ENCODE measurements around the gene PRDM11. TPM values are rescaled to one million over a fixed set of nuclear protein-coding genes. Genes with fewer than 3 reads are reported as not detected.

PRDM11 gene
- total RNA-seq, 1 experiment from 2014 or later, result 8.3 TPM

DNA sequence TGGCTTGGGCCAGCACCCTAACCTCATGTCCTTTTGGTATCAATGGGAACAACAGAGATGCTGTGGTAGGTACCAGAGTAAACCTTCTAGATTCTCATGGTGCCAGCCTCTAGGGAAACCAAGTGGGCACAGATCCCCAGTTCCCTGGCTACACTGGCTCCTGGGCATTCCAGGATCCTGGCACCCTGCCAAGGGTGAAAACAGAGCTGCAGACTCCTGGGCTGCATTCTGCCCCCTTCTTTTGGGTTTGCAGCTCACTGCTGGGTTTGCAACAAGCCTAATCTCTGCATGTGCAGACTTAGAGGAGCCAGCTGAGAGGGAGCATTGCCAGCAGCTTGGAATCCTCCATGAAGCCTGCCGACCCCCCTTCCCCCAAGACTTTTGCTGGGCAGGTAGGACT is 30.6 kb downstream of the PRDM11 start:
- no peak for ATAC-seq
- ChIA-PET CTCF (interaction anchor here (1.1 kb wide), 1 partner anchor 56 kb away, joined by 4 read pairs; no protein-coding TSS in a partner anchor), POLR2A (no interaction called here)
- H3K27ac Mint-ChIP-seq, result no peak overlapping the region
- TF ChIP-seq ZNF396 (CRISPR knock-in tag; IDR thresholded peaks at IDR 0.05; ENCODE audit: borderline replicate concordance) (no peak), JUN (CRISPR knock-in tag; IDR thresholded peaks at IDR 0.05) (no peak), CBFB (CRISPR knock-in tag; IDR thresholded peaks at IDR 0.05; ENCODE audit: low read depth) (no peak), ESRRA (CRISPR knock-in tag; IDR thresholded peaks at IDR 0.05; ENCODE audit: borderline replicate concordance) (no peak)
- TF ChIP-seq, protein P1, sequence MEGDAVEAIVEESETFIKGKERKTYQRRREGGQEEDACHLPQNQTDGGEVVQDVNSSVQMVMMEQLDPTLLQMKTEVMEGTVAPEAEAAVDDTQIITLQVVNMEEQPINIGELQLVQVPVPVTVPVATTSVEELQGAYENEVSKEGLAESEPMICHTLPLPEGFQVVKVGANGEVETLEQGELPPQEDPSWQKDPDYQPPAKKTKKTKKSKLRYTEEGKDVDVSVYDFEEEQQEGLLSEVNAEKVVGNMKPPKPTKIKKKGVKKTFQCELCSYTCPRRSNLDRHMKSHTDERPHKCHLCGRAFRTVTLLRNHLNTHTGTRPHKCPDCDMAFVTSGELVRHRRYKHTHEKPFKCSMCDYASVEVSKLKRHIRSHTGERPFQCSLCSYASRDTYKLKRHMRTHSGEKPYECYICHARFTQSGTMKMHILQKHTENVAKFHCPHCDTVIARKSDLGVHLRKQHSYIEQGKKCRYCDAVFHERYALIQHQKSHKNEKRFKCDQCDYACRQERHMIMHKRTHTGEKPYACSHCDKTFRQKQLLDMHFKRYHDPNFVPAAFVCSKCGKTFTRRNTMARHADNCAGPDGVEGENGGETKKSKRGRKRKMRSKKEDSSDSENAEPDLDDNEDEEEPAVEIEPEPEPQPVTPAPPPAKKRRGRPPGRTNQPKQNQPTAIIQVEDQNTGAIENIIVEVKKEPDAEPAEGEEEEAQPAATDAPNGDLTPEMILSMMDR (IDR thresholded peaks at IDR 0.05), result no peak
- peaks cover 9% of the 10 kb centered on the region; the same call in 1 of the 2 replicates for H3K27me3 Mint-ChIP-seq (ENCODE audit: low read depth)
- no peak overlapping the region for H3K4me3 Mint-ChIP-seq
- DNase-seq (ENCODE audit: low spot score), result no peak
- peaks cover 10% of the 10 kb centered on the region for H3K4me1 Mint-ChIP-seq
- H3K9me3 Mint-ChIP-seq, result no peaks in the 10 kb centered on the region
- H3K36me3 Mint-ChIP-seq, result no peaks in the 10 kb centered on the region

- Mint-ChIP-seq H3K27me3 (ENCODE audit: low read depth) (peaks cover 9% of the 10 kb centered on the region; the same call in 1 of the 2 replicates), H3K4me3 (no peak overlapping the region), H3K27ac (no peak overlapping the region), H3K9me3 (no peaks in the 10 kb centered on the region), H3K36me3 (no peaks in the 10 kb centered on the region), H3K4me1 (peaks cover 10% of the 10 kb centered on the region)
- POLR2A ChIA-PET, result no interaction called here
- TF ChIP-seq ZNF138 (CRISPR knock-in tag; conservative IDR thresholded peaks at IDR 0.05) (no peak), FOXJ3 (CRISPR knock-in tag; IDR thresholded peaks at IDR 0.05; ENCODE audit: borderline replicate concordance) (no peak), TEAD4 (CRISPR knock-in tag; IDR thresholded peaks at IDR 0.05) (no peak), MLX (CRISPR knock-in tag; IDR thresholded peaks at IDR 0.05) (no peak), ZNF121 (CRISPR knock-in tag; IDR thresholded peaks at IDR 0.05) (no peak), SP1 (CRISPR knock-in tag; conservative IDR thresholded peaks at IDR 0.05) (no peak), SOX15 (CRISPR knock-in tag; IDR thresholded peaks at IDR 0.05) (no peak), GABPB1 (CRISPR knock-in tag; IDR thresholded peaks at IDR 0.05) (no peak), PRDM15 (CRISPR knock-in tag; IDR thresholded peaks at IDR 0.05) (no peak), E2F4 (CRISPR knock-in tag; IDR thresholded peaks at IDR 0.05; ENCODE audit: borderline replicate concordance, low read depth) (no peak)
- TF ChIP-seq, protein P1 (IDR thresholded peaks at IDR 0.05), result no peak
- TF ChIP-seq, protein P2, sequence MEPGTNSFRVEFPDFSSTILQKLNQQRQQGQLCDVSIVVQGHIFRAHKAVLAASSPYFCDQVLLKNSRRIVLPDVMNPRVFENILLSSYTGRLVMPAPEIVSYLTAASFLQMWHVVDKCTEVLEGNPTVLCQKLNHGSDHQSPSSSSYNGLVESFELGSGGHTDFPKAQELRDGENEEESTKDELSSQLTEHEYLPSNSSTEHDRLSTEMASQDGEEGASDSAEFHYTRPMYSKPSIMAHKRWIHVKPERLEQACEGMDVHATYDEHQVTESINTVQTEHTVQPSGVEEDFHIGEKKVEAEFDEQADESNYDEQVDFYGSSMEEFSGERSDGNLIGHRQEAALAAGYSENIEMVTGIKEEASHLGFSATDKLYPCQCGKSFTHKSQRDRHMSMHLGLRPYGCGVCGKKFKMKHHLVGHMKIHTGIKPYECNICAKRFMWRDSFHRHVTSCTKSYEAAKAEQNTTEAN (CRISPR knock-in tag; IDR thresholded peaks at IDR 0.05), result no peak
- DNase-seq (ENCODE audit: low spot score), result no peak
- CTCF ChIA-PET, result no interaction called here
- ATAC-seq, result no peak
Observed at GRCh38 chr11:45178223-45178622, 31.8 kb downstream of the PRDM11 start.
